NK-92 treated with Interleukin-12 subunit alpha and Interleukin-12 subunit beta, amount 100 ng/mL, for 24 hours (cell line): ENCODE data around the gene ANKRD17.
A peak's percentile ranks its signal among the peaks of the same experiment; 100 is the strongest.

Experiments
- DNase-seq: peaks from one replicate; lab custom pipeline; 2025; lab: John Stamatoyannopoulos, UW

ANKRD17 gene

DNA sequence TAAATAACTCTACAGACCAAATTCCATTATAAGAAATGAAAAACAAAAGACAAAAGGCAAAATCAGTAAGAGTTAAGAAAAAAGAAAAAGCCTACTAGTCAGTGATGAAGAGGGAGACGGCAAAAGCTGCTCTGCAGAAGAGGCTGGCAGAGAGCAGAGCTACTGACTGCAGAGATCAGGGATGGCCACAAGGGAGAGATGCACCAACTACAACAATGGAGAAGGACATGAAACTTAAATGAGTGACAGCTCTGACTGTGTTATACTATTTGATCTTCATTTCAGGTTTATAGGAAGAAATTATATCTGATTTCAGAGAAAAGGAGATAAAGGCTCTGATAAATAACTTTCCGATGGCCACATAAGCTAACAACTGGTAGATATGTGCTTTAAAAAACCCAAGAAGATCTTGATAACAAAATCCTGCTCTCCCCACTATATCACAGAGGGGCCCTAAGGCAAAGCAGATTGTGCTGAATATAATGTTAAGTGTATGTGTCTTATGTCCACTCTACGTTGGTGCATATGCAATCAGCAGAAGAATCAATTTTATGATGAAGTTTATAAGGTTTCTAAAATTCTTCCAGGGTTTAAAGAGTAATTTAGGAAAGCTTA, 130.7 kb downstream of the ANKRD17 start:
- no peak for DNase-seq

DNA sequence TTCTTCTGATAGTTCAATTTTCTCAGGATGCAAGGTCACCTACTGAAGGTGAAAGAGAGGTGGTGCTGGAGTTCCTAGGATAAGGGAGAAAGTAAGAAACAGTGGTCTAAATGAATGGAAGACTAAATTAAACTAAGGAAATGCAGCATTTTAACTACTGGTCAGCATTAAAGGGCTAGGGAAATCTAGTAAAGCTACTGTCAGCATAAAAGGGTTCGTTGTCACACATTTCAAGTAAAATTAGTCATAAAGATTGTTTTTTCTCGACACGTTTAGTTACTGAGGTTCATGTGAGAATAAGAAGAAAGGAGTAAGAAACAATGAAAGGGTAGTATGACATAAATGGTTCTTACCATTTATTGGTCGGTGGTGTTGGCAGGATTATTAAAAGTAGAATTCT, 149.1 kb downstream of the ANKRD17 start:
- no peak for DNase-seq

DNA sequence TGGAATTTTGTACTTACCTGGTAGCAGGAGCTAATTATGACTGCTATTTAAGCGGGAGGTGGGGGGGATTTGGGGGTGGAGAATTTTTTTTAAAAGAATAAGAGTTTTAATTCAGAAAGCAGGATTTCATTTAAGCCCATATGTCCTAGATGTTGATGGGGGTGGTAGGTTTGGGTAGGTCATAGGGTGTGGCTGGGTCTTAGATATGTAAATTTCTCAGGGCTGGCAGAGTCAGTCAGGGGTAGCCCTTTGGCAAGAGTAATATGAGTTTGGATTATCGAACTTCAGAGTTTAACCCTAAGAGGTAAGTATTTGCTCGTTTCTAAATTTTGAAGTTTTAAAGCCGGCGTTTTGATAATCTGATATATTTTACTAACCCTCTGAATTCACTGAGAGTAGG, 153.9 kb downstream of the ANKRD17 start:
- DNase-seq: no peak

DNA sequence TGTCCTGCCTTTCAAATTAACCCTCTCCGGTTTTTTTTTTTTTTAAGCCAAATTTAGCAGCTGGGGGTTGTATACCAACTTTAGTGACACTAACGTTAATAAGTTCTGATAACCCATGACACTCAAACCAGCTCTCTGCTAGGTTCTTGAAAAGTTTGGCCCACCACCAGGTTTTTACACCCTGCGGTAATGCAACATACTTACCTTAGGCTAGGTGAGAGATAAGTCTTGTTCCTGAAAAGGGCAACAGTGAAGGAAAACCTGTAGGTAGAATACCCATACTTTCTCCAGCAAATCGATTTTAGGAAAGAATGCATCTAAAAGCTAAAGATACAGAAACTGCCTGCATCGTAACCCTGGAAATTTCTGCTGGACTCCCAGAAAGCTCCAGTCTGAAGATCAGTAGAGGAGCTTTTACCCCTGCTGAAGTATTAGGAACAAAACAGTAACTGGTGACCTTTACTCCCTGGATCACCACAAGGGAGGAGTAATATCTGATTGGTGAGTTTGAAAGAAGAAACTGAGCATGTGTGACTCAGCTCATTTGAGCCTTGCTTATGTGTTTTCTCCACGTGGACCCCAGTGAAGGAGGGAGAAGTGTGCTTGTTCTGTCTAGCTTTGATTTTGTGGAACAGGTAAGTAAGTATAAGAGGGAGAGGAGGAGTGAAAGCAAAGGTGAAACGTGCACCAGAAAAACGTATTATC, 154.6 kb downstream of the ANKRD17 start:
- DNase-seq: no peak

DNA sequence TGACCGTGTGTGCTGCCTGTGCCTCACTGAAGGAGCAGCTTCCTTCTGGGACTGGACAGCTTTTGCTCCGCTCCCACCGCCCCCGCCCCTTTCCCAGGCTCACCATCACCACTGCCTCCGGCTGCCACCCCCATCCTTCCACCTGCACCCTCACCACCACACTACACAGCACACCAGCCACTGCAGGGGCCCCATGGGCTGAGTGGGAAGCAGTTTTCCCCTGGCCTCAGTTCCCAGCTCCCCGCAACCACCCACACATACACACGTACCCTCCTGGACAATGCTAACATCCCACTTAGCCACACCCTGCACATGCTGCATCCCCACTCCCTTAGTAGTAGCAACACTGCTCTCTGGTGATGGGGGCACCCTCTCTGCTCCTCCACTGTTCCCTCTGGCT, 159.5 kb downstream of the ANKRD17 start:
- no peak for DNase-seq

DNA sequence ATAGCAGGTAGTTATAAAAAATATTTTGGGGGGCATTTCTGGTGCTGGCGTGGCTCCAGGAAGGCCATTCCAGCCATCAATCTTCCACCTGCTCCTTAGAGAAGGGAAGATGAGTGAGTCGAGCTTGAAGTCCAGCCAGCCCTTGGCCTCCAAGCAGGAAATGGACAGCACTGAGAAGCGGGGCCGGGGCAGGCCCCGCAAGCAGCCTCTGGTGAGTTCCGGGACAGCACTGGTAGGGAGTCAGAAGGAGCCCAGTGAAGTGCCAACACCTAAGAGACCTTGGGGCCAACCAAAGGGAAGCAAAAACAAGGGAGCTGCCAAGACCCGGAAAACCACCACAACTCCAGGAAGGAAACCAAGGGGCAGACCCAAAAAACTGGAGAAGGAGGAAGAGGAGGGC, 159.9 kb downstream of the ANKRD17 start:
- DNase-seq: no peak

DNA sequence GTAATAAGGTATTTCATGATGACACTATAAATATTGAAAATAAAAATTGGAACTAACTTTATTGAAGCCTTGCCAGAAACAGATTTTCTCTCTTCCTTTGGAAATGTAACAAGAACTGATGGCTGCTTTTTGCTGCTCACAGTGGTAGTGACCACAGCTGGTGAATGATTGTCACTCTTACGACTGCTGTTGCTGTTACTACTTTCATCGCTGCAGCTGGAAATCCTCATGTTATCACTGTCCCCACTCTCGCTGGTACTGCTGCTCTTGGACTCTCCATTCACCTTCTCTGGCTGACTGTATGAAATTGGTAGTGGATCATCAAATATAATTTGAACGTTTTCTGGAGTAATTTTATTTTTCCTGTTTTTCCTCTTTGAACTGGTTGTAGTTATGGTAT, 160.6 kb downstream of the ANKRD17 start:
- no peak for DNase-seq

DNA sequence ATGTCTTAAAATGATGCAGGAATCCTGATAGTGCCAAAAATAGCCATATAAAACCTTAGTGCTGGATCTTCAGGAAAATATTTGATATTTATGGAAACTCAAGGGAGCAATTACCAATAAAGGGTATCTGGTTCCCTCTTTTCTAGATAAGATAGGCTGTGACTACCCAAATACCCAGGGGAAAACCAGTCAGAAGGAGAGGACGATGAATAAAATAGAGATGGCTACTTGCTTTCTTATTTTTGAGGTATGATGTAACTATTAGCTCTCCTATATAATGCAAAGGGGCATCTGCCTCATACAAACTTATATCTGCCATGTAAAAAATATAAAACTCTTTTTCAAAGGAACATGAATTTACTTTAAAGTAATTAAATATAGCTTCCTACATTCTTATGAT, 165.7 kb downstream of the ANKRD17 start:
- no peak for DNase-seq

DNA sequence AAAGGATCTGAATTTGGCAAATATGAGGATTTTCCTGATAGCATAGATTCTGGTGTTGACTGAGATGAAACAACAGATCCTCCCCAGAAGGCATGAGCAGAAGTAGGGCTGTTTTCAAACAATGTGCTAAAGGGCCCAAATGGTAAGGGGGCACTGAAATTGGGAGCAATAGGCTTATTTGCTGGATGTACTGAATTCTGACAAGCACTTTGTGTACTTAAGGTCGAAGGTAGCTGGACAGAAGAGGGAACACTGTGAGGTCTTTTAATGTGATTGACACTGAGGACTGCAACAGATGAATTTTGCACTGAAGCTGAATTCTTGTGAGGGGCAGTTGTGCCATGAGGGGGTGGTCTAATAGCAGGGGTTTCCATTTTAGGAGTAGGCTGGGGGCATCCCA, 167.9 kb downstream of the ANKRD17 start:
- no peak for DNase-seq

DNA sequence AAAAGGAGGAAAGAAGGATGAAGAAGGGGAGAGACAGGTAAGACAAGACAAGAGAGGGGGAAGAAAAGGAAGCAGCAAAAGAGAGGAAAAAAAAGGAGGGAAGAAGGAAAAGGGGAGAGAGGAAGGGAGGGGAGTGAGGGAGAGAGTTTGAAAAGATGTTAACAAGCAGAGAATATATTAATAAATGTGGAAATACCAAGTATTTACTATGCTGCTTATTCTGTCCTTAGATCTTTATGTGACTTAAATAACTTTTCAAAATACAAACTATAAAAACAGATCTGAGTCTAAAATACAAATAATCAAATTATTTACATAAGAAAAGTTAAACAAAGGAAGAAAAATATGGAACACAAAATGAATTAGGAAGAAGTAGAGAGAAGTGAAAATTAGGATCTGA, 170.7 kb downstream of the ANKRD17 start:
- no peak for DNase-seq

DNA sequence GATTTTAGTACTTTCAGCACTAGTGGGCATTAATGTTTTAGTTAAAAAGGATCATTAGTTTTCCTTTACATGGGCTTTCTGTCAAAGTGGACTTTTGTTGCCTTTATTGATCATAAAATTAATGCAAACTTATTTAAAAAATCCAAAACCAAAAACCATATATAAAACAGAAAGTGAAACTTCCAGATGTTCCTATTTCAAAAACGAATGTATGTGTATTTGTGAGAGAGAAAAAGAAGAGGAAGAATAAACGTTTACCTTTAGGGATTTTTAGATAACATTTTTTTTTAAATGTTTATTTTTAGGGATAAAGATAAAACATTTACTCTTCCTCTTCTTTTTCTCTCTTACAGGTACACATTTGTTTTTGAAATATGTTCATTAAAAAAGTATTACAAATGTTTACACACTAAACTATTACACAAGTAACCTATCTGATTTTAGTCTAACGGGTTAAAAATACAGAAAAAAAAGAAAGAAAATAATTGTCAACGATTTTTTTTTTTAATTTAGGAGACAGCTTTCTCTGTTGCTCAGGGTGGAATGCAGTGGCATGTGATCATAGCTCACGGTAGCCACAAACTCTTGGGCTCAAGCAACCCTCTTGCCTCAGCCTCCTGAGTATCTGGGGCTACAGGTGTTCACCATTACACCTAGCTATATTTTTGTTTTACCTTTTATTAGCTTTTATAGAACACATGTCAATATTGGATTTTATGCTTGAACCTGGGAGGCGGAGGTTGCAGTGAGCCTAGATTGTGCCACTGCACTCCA, 172.3 kb downstream of the ANKRD17 start:
- no peak for DNase-seq

DNA sequence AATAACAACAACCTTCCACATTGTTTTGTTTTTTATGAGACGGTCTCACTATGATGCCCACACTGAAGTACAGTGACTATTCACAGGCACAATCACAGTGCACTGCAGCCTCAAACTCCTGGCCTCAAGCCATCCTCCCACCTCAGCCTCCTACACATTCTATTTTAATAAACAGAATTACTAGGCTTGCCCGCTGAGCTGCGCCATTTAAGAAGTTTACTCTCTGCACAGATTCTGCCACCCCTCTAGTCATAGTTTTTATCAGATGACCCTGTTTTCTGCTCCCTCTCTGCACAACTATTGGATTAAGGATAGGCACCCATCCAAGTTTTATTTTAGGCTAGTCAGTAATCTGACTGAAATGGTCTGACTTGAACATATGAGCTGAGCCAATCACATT, 177.8 kb downstream of the ANKRD17 start:
- DNase-seq: no peak

DNA sequence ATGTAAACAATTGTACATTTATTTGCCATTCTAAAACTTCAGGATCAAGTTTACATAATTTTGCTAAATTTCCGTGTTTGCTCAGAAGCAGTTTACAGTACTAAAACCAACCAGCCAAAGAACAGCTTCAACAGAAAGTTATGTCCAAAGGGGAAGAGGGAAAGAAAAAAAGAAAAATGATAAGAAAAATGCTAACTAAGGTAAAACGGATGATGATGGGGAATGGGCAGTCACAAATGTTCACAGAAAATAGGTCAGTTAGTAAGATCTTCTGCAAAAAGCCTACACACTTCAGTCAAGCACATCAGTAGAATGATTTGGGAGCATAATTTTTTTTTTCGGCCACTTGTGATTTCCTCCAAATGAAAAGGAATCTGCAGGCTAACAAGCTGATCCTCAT, 182.8 kb downstream of the ANKRD17 start:
- no peak for DNase-seq

DNA sequence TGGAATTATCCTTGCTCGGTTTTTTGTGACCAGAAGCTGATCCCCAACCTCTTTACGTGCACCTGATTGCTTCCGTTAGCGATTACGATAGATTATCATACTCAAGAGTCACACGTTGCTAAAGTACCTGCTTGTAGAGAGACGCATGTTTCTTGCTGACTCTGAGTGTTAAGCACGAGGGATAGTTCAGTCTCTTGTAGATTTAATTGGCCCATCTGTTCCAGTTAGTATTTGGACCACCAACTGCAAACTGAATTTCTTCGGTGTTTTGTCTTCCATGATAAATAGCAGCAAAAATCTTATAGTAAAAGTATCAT, 188.6 kb downstream of the ANKRD17 start:
- DNase-seq: no peak

DNA sequence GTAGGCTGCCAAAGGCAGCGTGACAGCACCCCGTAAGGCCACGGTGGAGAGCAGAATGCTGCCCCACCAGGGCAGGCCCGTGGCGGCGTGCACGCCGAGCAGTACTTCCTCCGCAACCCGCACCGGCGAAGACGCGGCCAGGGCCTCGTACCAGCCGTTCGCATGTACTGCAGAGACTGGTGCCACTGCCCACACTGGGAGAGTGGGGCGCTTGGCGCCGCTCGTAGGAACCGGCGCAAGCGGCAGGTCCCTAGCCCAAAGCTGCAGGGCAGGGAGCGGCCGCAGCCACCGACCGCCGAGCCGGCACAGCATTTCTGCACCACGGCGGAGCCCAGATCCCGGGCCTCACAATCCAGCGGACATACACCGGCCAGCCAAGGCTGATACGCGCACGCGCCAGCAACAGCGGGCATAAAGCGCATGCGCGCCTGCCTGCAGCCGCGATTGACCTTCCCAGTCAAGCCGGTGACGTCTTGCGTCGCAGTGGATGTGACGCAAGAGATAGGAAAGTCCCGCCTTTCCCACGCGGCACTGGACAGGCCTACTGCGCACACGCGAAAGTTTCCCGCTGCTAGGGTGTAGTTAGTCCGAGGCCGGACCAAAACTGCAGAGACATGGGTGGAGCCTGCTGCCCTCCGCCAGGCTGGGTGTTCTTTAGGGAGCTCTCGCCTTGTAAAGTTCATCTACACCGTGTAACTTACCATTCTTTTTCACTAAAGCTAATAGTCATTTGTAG, 189.1 kb downstream of the ANKRD17 start, which contains the start of gene COX18:
TSS of gene COX18 (minus strand) at position 379 of the 736 bp plus-strand sequence. CDS start at position 312, 67 bp downstream.
- DNase-seq: peak; percentile 93

DNA sequence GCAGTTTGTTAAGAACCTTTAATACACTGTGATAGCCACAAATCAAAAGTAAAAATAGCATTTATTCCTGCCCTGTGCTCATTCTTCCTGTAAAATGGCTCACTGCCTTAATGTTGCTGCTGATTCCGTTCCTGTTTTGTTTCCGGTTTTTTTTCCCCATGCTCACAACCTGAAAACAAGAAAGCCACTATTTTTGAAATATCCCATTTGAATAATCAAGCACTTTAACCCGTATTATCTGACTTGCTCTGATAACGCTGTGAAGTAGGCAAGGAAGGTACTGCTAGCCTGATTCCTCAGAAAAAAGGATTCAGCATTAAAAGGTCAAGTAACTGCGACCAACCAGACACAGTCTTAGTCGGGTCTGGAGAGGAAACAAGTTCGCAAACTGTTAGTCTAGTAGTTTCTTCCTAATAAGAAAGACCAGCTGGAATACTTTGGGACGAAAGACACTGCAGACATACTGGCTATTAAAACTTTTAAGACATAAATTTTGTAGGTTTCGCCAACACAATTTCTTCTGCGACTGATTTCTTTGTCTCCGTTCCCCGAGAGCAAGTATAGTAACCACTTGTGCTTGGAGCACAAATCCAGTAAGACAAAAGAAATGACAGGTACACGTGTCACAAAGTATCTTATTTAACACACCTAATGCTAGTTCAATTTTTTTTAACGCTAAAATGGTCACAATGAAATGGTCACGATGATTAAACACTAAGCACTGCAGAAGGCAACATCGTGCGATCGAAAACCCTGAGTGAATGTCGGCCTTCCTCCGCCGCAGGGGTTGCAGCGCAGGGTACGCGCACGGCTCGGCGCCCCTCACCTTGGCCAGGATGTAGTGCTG, 189.9 kb downstream of the ANKRD17 start:
- no peak for DNase-seq

DNA sequence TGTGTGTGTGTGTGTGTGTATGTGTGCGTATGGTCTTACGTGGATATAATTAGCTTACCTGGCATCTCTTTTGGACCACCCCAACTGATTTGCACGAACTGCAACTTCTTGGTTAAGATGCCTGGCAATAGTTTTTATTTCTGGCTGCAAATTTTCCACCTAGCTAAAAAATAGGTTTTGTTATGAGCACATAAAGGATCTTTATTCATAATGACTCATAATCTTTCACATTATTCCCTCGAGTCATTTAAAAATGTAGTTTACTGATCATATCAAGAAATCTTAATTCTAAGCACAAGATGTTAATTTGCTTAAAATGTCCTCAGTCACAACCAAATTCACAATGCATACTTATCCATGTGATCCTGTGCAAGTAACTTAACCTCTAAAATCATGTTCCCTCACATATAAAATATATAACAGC, 190.6 kb downstream of the ANKRD17 start:
- no peak for DNase-seq

DNA sequence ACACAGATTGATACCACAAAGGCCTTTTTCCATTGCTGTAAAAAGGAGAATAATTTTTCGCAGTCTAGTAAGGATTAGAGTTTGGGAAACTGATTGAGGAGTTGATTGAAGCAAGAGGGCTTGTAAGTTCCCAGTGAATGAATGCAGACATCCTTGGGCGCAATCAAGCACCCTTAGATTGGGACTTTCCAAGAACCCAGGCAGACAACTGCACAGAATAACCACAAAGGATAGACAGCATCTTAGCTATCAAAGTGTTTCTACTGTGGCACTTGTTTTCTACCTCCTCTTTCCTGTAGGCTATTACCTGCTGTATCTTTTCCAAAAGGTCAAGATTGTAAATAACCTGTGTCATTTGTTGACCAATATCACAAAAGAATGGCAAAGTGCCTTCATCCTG, 191.7 kb downstream of the ANKRD17 start:
- DNase-seq: no peak

DNA sequence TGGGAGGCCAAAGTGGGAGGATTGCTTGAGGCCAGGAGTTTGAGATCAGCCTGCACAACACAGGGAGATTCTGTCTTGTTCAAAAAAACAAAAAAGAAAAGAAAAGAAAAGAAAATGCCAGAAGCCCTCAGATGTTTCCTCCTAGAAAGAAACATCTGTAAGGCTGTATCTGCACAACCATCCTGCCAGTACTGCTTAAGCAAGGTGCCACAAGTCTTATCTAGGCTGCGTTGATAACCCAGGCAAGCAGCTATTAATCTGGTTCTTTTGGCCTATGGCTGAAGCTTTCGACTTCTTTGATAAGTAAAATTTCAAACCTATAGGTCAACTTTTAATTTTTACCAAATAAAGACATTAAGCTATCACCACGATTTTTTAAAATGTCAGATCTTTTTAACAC, 192.2 kb downstream of the ANKRD17 start:
- no peak for DNase-seq

DNA sequence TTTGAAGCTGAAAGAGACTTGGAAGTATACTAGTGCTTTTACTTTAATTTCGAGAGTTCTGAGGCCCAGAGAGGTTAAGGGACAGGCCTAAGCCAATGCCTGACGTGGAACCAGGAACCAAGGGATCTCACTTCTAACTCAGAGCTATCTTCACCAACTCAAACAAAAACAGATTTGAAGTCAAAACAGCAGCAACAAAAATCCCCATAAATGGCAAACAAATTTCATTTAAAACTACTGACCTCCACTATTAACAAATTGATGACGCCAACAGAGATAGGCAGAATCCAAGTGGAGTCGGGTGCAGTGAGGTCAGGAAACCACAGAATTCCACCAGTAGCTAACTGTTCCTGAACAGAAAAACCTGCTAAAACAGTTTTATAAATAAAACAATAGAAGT, 194.1 kb downstream of the ANKRD17 start:
- no peak for DNase-seq

DNA sequence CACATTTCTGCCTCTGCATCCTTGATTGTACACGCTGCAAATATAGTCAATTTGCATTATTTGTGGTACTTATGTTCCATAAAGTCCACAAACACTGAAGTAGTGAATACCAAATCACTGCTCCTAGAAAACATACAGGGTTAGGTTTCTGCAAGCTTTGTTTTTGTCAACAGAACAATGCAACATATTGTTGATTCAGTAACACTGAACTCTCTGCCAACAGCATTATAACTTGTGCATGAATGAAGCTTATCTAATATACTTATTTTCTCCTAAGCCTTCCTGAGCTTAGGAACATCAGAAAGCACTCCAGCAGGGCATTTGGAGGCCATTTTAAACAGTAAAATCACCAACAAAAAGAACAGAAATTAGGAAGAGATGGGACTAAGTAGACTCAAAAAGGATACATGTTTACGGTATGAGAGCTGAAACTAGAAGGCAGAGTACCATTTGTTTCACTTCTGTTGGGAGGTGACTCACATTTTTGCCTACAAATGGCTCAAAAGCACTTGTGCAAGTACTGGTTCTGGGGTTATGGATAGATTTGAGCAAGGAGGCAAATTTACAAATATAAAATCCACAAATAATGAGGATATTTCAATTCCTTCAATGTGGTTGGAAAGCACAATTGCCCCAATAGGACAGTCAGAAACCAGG, 203.2 kb downstream of the ANKRD17 start:
- DNase-seq: no peak
